ENCODE data around the gene HIF3A. TPM values are rescaled to one million over a fixed set of nuclear protein-coding genes. Genes with fewer than 3 reads are reported as not detected.

The HIF3A gene
- total RNA-seq, 1 experiment from 2014 or later: not detected

DNA sequence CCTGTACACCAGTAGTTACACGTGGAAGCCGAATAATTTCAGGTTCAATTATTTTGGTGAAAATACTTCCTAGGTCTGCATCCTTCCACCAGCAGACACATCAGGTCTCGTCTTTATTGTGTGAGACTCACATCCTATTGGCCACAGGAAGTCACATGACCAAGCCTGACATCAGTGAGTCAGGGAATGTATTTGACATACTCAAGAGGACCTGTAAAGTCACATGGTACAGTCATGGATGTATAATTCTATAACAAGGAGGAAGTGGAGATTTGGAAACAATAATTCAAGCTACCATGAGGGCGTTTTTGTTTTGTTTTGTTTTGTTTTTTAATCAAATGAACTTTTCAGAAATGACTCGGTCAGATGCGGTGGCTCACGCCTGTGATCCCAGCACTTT lies 9.3 kb upstream of the HIF3A start:
- ChIA-PET CTCF (no interaction called here), POLR2A (ENCODE audit: unreplicated experiment) (no interaction called here)
- intact Hi-C loops (cut with micrococcal nuclease): no loop called here
- Histone ChIP-seq H3K4me3 (ENCODE audit: low read length) (no peak overlapping the region), H3K27me3 (ENCODE audit: low read length) (no peaks in the 10 kb centered on the region), H3K9me3 (ENCODE audit: low read length) (no peaks in the 10 kb centered on the region), H3K36me3 (ENCODE audit: low read depth, low read length) (no peaks in the 10 kb centered on the region), H4K20me1 (ENCODE audit: low read length) (no peaks in the 10 kb centered on the region), H3K4me2 (ENCODE audit: low read length) (no peak overlapping the region), H3K27ac (ENCODE audit: low read length) (no peak overlapping the region), H2AFZ (ENCODE audit: low read length) (no peak overlapping the region), H3K4me1 (ENCODE audit: insufficient read depth, low read length) (peaks cover 10% of the 10 kb centered on the region), H3K79me2 (ENCODE audit: low read length) (no peaks in the 10 kb centered on the region), H3K9me2 (replicated peaks; ENCODE audit: low read length) (no peaks in the 10 kb centered on the region), H3K9ac (ENCODE audit: low read length) (no peak overlapping the region), H3F3A (ENCODE audit: low read length, unreplicated experiment) (no peaks in the 10 kb centered on the region)
- TF ChIP-seq EZH2 (IDR thresholded peaks at IDR 0.05; ENCODE audit: low read length, unreplicated experiment): no peak
- TF ChIP-seq, protein P1, sequence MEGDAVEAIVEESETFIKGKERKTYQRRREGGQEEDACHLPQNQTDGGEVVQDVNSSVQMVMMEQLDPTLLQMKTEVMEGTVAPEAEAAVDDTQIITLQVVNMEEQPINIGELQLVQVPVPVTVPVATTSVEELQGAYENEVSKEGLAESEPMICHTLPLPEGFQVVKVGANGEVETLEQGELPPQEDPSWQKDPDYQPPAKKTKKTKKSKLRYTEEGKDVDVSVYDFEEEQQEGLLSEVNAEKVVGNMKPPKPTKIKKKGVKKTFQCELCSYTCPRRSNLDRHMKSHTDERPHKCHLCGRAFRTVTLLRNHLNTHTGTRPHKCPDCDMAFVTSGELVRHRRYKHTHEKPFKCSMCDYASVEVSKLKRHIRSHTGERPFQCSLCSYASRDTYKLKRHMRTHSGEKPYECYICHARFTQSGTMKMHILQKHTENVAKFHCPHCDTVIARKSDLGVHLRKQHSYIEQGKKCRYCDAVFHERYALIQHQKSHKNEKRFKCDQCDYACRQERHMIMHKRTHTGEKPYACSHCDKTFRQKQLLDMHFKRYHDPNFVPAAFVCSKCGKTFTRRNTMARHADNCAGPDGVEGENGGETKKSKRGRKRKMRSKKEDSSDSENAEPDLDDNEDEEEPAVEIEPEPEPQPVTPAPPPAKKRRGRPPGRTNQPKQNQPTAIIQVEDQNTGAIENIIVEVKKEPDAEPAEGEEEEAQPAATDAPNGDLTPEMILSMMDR (conservative IDR thresholded peaks at IDR 0.05; ENCODE audit: low read depth, low read length): no peak
- TF ChIP-seq EZH2phosphoT487 (IDR thresholded peaks at IDR 0.05; ENCODE audit: borderline replicate concordance, low read length): no peak
- no TSS peak for BruUV-seq (replicated peaks)
- ATAC-seq (no peak), DNase-seq (no peak)

DNA sequence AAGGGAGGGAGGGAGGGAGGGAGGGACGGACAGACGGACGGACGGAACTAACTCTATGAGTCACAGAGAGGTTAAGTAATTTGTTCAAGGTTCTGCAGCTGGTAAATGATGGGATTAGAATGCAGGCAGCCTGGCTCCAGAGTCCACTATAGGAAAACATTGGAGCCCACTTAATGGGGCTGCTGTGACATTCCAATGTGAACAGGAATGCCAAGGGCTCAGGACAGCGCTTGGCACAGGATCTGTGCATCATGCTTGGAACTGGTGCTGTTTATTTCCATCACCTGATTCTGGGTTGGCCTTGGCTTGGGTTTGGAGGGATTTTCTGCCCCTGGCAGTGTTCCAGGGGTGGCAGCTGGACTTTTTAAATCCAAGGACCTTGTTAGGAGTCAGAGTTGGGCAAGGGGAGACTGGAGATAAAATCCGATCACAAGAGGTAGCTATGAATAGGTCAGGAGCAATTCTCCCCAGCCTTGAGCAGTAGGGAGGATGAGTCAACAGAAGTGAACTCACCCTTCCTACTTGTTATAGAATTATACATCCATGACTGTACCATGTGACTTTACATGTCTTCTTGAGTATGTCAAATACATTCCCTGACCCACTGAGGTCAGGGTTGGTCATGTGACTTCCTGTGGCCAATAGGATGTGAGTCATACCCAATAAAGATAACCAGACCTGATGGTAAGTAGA lies 7.8 kb upstream of the HIF3A start:
- H3K4me2 ChIP-seq (ENCODE audit: low read length): peak overlapping the region; percentile 68
- intact Hi-C loops (cut with micrococcal nuclease): no loop called here

More for the DNA sequence above, 7.8 kb upstream of the HIF3A start:
- no TSS peak for BruUV-seq (replicated peaks)
- TF ChIP-seq EZH2phosphoT487 (IDR thresholded peaks at IDR 0.05; ENCODE audit: borderline replicate concordance, low read length): no peak
- TF ChIP-seq EZH2 (IDR thresholded peaks at IDR 0.05; ENCODE audit: low read length, unreplicated experiment): no peak
- TF ChIP-seq, protein P1 (conservative IDR thresholded peaks at IDR 0.05; ENCODE audit: low read depth, low read length): no peak
- Histone ChIP-seq H3K9me3 (ENCODE audit: low read length) (no peaks in the 10 kb centered on the region), H3K9ac (ENCODE audit: low read length) (peak overlapping the region; percentile 31; the same call in 1 of the 2 replicates), H3K9me2 (replicated peaks; ENCODE audit: low read length) (no peaks in the 10 kb centered on the region), H3K36me3 (ENCODE audit: low read depth, low read length) (no peaks in the 10 kb centered on the region), H3K4me3 (ENCODE audit: low read length) (peak overlapping the region; percentile 32; the same call in 1 of the 2 replicates), H3K79me2 (ENCODE audit: low read length) (no peaks in the 10 kb centered on the region), H3K27me3 (ENCODE audit: low read length) (no peaks in the 10 kb centered on the region), H2AFZ (ENCODE audit: low read length) (no peak overlapping the region), H3K4me1 (ENCODE audit: insufficient read depth, low read length) (peaks cover 10% of the 10 kb centered on the region), H3F3A (ENCODE audit: low read length, unreplicated experiment) (no peaks in the 10 kb centered on the region), H3K27ac (ENCODE audit: low read length) (peak overlapping the region; percentile 82), H4K20me1 (ENCODE audit: low read length) (no peaks in the 10 kb centered on the region)
- CTCF ChIA-PET: no interaction called here
- DNase-seq (peak; percentile 90), ATAC-seq (peak; percentile 99)
- POLR2A ChIA-PET (ENCODE audit: unreplicated experiment): interaction anchor here (0.6 to 0.7 kb wide), 2 partner anchors 81 to 310 kb away, joined by 3 to 10 read pairs; no protein-coding TSS in a partner anchor
